HG03460 (cell line): ENCODE results near the gene SCAF8.
"Not testable (repeated sequence)": the region's sequence is repeated elsewhere in the genome, so short reads cannot be mapped to it uniquely, and the experiment has no call there.

Source experiments
- ATAC-seq: cut with Tn5 transposase; IDR thresholded peaks from one replicate; pipeline ENCODE4 v1.9.1; 2021; ENCODE audit not compliant: unreplicated experiment

The SCAF8 gene

GRCh38 chr6:154773610-154774089 lies 40.4 kb downstream of the SCAF8 start:
- ATAC-seq, result peak; percentile 90

DNA sequence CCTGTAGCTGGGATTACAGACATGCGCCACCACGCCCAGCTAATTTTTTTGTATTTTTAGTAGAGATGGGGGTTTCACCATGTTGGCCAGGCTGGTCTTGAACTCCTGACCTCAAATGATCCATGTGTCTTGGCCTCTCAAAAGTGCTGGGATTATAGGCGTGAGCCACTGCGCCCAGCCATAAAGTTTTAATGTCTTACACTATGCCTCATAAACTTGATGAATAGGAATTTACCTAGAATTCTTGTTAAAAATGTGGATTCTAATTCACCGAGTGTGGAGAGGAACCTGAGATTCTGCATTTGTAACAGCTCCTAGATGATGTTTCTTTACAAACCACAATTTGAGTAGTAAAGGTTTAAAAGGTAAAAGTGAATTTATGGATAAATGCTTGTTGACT lies 45.9 kb downstream of the SCAF8 start:
- ATAC-seq, result not testable (repeated sequence)

DNA sequence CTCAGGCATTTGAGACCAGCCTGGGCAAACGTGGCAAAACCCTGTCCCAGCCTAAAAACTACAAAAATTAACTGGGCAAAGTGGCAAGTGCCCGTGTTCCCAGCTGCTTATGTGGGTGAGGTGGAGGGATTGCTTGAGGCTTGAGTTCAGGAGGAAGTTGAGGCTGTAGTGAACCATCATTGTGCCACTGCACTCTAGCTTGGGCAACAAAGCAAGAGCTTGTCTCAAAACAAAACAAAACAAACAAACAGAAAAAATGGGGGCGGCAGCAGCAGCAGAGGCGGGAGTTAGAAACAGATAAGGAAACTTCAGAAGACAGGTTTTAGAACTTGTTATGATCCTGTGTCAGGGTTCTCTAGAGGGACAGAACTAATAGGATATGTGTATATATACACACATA lies 49.0 kb downstream of the SCAF8 start:
- no peak for ATAC-seq

- peak; percentile 73 for ATAC-seq
Measured at GRCh38 chr6:154783229-154783628, 50.0 kb downstream of the SCAF8 start.

- ATAC-seq, result no peak
Measured at GRCh38 chr6:154785075-154785474, 51.9 kb downstream of the SCAF8 start.

DNA sequence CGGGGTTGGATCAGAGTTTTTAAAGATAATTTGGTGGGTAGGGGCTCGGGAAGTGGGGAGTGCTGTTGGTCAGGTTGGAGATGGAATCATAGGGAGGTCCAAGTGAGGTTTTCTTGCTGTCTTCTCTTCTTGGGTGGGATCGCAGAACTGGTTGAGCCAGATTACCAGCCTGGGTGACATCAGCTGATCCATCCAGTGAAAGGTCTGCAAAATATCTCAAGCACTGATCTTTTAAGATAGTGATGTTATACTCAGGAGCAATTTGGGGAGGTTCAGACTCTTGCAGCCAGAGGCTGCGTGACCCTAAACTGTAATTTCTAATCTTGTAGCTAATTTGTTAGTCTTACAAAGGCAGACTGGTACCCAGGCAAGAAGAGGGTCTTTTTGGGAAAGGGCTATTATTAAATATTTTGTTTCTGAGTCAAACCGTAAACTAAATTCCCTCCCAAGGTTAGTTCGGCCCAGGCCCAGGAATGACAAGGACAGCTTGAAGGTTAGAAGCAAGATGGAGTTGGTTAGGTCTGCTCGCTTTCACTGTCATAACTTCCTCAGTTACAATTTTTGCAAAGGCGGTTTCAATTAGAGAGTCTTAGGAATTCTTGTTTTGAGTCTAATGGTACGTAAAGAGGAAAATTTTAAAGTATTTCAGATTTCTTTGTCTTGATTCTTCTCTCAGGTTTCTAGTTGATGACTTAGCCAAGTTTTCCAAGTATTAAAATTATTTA lies 53.1 kb downstream of the SCAF8 start:
- no peak for ATAC-seq

- ATAC-seq, result no peak
Measured at GRCh38 chr6:154791556-154792317, 58.5 kb downstream of the SCAF8 start.

GRCh38 chr6:154792325-154792724 lies 59.1 kb downstream of the SCAF8 start:
- ATAC-seq, result no peak

- ATAC-seq, result no peak
Measured at GRCh38 chr6:154792761-154793160, 59.5 kb downstream of the SCAF8 start.

DNA sequence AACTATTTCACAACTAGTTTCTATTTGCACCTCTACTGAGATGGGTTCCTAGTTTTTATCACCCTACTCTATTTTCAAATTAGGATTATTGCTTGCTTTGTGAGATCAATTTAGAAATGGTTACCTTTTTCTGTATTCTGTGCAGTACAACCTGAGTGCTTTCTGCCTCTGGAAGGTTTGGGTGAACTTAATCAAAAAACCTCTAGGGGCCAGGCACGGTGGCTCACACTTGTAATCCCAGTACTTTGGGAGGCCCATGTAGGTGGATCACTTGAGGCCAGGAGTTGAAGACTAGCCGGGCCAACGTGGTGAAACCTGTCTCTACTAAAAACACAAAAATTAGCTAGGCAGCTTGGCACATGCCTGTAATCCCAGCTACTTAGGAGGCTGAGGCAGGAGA lies 63.3 kb downstream of the SCAF8 start:
- ATAC-seq, result no peak

GRCh38 chr6:154797857-154798256 lies 64.6 kb downstream of the SCAF8 start:
- ATAC-seq, result no peak

DNA sequence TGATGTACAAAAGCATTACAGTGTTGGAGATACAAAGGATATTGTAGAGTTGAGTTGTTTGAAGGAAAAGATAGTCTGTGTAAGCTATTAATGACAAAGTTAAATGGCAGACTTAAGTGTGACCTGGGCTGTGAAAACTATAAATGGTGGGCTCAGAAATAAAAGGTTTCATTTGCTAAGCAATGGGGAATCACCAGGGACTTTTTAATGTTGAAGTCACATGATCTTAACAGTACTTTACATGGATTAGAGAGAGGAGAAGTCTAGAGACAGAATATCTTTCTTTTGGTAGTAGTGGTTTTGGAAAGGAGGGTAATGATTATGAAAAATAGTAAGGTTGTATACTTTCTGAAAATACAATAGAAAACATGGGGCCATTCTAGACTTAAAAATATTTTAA lies 67.1 kb downstream of the SCAF8 start:
- no peak for ATAC-seq

DNA sequence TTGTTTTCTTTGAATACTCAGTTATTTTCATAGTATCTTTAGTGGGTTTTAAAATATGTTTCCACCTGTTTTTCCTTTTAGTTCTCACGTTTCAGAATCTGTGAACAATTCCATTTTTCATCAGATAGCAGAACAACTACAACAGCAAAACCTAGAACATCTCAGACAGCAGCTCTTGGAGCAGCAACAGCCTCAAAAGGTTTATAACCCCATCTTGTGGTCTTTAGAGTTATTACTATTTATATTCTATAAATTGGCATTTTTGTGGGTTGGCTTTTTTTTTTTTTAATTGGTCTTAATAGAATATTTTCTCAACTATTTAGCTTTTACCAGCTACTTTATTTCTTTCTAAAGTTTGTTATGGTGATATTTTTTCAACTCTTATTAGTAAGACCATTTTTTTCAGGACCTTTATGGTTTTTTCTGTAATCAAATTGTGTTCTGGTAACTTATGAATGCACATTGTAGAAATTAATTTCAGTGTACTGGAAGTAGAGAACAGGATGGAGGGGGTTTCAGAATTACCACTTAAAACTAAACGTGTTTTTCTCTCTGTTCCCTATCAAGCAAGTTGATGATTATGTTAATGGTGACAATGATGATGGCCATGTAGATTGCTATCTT lies 72.2 kb downstream of the SCAF8 start:
- no peak for ATAC-seq

- ATAC-seq, result no peak
Measured at GRCh38 chr6:154806804-154807203, 73.6 kb downstream of the SCAF8 start.

GRCh38 chr6:154811663-154812062 lies 78.4 kb downstream of the SCAF8 start:
- not testable (repeated sequence) for ATAC-seq

DNA sequence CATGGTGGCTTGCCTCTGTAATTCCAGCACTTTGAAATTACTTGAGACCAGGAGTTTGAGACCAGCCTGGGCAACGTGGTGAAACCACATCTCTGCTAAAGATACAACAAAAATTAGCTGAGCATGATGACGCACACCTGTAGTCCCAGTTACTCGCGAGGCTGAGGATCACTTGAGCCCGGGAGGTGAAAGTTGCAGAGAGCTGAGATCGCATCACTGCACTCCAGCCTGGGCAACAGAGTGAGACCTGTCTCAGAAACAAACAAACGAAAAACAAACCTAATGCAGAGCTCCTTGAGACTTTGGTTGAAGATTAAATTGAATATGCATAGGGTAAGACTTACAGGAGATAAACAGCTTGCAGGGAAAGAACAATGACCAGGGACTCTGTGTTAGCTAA lies 80.8 kb downstream of the SCAF8 start:
- ATAC-seq, result peak; percentile 92

- no peak for ATAC-seq
Measured at GRCh38 chr6:154815938-154816820, 83.0 kb downstream of the SCAF8 start.

DNA sequence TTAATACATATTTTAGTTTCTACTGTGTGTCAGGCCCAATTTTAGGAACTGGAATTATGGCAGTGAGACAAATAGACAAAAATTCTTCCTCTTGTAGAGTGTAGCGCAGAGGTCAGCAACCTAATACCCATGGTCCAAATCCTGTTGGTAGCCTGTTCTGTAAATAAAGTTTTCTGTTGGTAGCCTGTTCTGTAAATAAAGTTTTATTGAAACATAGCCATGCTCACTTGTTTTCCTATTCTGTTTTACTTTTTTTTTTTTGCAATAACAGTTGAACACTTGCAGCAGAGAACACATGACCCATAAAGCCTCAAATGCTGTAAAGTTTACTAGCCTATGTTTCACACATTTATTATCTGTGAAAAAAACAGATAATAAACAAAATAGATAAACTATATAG lies 87.9 kb downstream of the SCAF8 start:
- no peak for ATAC-seq

DNA sequence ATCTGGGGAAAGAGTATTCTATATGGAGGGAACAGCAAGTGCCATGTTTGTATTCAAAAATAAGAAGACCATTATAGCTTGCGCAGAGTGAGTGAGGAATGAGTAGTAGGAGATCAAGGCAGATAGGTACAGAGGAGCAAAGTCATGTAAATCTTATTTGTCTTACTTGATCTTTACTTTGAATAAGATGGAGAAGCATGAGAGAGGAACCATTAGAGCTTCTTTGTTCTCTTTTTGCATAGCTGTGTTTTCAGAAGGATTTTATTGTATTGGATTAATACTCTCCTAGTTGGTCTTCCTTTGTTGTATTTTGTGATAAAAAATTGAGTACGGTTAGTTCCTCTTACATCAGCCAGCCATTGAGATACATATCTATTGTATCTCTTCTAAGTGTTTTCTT lies 88.4 kb downstream of the SCAF8 start:
- ATAC-seq, result no peak

- ATAC-seq, result no peak
Measured at GRCh38 chr6:154822947-154823558, 89.8 kb downstream of the SCAF8 start.

DNA sequence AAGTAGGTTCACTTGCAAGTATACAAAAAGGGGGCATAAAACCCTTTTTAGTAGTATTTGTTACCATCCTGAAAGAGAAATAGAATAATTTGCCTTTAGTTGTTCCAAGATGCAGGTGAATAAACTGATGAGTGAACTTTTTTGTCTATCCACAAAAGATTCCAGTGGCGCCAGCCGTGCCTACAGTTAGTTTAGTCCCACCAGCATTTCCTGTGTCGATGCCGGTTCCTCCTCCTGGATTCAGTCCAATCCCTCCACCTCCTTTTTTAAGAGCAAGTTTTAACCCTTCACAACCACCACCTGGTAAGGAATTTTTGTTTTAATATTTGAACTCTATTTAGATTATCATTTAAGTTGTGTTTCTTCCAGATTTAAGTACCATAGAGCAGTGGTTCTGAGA lies 90.9 kb downstream of the SCAF8 start:
- no peak for ATAC-seq
